Psoas muscle (tissue), 8 donors: ENCODE data around the gene DCP2. TPM values are rescaled to one million over a fixed set of nuclear protein-coding genes. Genes with fewer than 3 reads are reported as not detected.

ENCODE experiments used
- ATAC-seq, 4 donors: fragments of 200-7000 bp; cut with Tn5 transposase; one replicate each; pipeline ENCODE4 v1.9.1; 2020; ENCODE audit warnings: moderate library complexity in 3 of 4, mild to moderate bottlenecking in 2 of 4
- DNase-seq, 2 donors: peaks; one replicate each; pipeline ENCODE4 v3.0.0-alpha.2; 2020
- H3K27ac ChIP-seq: fragments of 200-600 bp; one replicate; pipeline ENCODE4 v1.8.0; 2022
- H3K27me3 ChIP-seq, 3 donors: fragments of 200-600 bp in 1 of 3; one replicate each; pipeline versions ENCODE4 v1.6.1 to v1.8.0; 2013 to 2022; ENCODE audit warnings: low read length in 2 of 3, mild to moderate bottlenecking in 2 of 3, moderate library complexity in 1 of 3; ENCODE audit not compliant: insufficient read depth in 3 of 3
- H3K36me3 ChIP-seq, 2 donors: fragments of 200-600 bp in 1 of 2; one replicate each; pipeline versions ENCODE4 v1.6.1 to v1.8.0; 2013 to 2022; ENCODE audit warnings: low read depth in 1 of 2, mild to moderate bottlenecking in 1 of 2, moderate library complexity in 1 of 2; ENCODE audit not compliant: insufficient read depth in 1 of 2
- H3K4me1 ChIP-seq: fragments of 200-600 bp; one replicate; pipeline ENCODE4 v1.8.0; 2022
- H3K4me3 ChIP-seq: fragments of 200-600 bp; one replicate; pipeline ENCODE4 v1.8.0; 2022; ENCODE audit warnings: mild to moderate bottlenecking
- H3K9me3 ChIP-seq: fragments of 200-600 bp; one replicate; pipeline ENCODE4 v1.8.0; 2022
- WGBS, 3 donors: extraction: QIAGEN DNeasy Blood & Tissue Kit; methylation state at CpG; one replicate each; pipeline versions ENCODE4 v1.1.6 to v1.1.7; 2013; 5-methylcytosine and 5-hydroxymethylcytosine counted together
- intact Hi-C, 2 donors: fragments of 100-400 bp; cut with DNase I; formaldehyde crosslinking; loops; one replicate each; pipeline versions ENCODE4 v1.11.0 to v1.14.2; 2022
- polyA plus RNA-seq, 3 donors: library from polyadenylated mRNA; stranded (reverse); fragments of 200-250 nt; gene quantifications; one replicate each; pipeline ENCODE4 v1.2.3, GENCODE V29; 2013
- total RNA-seq, 4 donors: library from RNA; stranded (reverse); fragmentation: NEBNext Ultra II Directional in 2 of 4; extraction: Animal tissue kit (Norgen Biotek cat#: 25700) in 2 of 4; gene quantifications; one replicate each; pipeline versions ENCODE4 v1.2.1 to v1.2.4, GENCODE V29; 2021 to 2023
- TF ChIP-seq, protein P1 (sequence below): fragments of 200-600 bp; IDR thresholded peaks from one replicate; pipeline ENCODE4 v1.8.0; 2022; ENCODE audit warnings: antibody characterized with exemption
- donor health status: healthy with polysubstance abuse.
- donor health status: DM: no; HTN: no; CAD: no; lungs with moderate emphysema.
- donor health status: Bipolar disorder and iron deficiency.
- donor health status: healthy.
- donor health status: DM: yes; HTN: yes; CAD: no.
- donor health status: DM: no; HTN: no; CAD: no.
- donor health status: DM: no; HTN: no; CAD: no.
- donor health status: DM: yes; HTN: yes; CAD: no.

DCP2 gene
- total and polyA plus RNA-seq, 7 donors = 4.0 to 41.7 (median 20.2) TPM

DNA sequence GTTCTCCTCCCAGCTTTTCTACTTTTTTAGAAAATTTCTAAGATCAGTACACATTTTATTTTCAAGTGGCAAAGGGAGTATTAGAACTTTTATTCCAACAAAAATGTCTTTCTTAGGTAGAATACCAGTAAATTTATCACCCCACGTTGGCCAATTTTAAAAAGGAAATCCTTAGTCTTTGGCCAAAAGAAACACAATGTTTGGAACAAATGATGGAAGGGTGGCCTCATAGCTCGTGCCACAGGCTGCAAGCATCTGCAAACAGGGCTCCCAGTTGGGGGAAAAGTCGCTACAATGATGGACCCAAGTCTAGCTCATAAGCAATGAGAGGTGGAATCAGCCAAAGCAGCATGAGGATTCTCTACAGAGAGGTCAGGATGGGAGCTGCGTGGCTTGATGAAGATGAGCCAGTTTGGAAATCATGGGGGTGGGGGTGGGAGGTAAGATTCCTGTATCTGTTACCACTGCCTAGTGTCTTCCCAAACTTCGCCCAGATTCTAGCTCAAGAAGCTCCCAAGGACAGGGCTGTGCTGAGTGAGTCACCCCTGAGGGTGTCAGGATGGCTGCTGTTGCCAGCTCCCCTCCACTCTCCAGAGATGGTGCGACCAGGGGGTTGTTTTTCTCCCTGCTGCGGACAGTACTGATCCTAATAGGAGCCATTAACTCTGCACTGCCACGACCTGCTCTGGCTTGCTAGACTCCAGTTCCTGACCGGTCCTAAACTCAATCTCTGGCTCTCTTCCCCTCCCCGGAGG lies 75.6 kb downstream of the DCP2 start:
- Histone ChIP-seq H3K4me1 (peaks cover 8% of the 10 kb centered on the region), H3K4me3 (no peak overlapping the region), H3K27me3 (no peaks in the 10 kb centered on the region), H3K9me3 (no peaks in the 10 kb centered on the region), H3K27ac (no peak overlapping the region), H3K36me3 (peaks cover 0 to 24% of the 10 kb centered on the region in 2 donors)
- ATAC-seq (no peak), DNase-seq (no peak)
- TF ChIP-seq, protein P1, sequence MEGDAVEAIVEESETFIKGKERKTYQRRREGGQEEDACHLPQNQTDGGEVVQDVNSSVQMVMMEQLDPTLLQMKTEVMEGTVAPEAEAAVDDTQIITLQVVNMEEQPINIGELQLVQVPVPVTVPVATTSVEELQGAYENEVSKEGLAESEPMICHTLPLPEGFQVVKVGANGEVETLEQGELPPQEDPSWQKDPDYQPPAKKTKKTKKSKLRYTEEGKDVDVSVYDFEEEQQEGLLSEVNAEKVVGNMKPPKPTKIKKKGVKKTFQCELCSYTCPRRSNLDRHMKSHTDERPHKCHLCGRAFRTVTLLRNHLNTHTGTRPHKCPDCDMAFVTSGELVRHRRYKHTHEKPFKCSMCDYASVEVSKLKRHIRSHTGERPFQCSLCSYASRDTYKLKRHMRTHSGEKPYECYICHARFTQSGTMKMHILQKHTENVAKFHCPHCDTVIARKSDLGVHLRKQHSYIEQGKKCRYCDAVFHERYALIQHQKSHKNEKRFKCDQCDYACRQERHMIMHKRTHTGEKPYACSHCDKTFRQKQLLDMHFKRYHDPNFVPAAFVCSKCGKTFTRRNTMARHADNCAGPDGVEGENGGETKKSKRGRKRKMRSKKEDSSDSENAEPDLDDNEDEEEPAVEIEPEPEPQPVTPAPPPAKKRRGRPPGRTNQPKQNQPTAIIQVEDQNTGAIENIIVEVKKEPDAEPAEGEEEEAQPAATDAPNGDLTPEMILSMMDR = no peak
- 78 to 85% (median 83%) methylated on average over 10 of the region's 10 CpGs for WGBS, 3 donors
- intact Hi-C loops = no loop called here

DNA sequence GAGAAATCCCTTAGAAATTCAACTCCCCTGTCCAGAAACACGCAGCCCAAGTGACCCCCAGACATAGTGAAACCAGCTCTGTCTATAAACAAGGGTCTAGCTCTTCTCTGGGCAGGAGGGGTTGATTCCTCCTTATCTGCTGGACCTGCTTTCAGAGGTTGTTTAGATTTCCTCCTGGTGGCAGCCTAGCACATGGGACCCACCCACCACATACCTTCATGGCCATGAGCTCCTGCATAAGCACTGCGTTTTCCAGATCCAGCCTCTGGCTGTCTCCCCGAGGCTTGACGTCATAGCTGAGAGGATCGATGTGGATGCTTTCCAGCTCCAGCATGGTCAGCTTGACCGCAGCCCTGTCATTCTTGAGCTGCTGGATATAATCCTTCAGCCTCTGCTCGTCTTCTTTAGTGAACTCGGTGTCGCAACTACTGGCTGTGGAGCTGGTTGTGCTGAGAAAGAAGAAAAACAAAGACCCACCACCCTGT lies 77.0 kb downstream of the DCP2 start:
- TF ChIP-seq, protein P1 = no peak
- ATAC-seq (peak in 3 of 4 donors; percentile 30 to 44 (median 35)), DNase-seq (no peak)
- intact Hi-C loops = no loop called here
- H3K36me3 ChIP-seq = peaks cover 0 to 10% of the 10 kb centered on the region in 2 donors
- no peaks in the 10 kb centered on the region for H3K27me3 ChIP-seq
- no peak overlapping the region for H3K4me3 ChIP-seq
- 74 to 87% (median 83%) methylated on average over 9 of the region's 9 CpGs for whole genome bisulfite sequencing, 3 donors
- peaks cover 8% of the 10 kb centered on the region for H3K4me1 ChIP-seq
- H3K9me3 ChIP-seq = no peaks in the 10 kb centered on the region
- no peak overlapping the region for H3K27ac ChIP-seq

DNA sequence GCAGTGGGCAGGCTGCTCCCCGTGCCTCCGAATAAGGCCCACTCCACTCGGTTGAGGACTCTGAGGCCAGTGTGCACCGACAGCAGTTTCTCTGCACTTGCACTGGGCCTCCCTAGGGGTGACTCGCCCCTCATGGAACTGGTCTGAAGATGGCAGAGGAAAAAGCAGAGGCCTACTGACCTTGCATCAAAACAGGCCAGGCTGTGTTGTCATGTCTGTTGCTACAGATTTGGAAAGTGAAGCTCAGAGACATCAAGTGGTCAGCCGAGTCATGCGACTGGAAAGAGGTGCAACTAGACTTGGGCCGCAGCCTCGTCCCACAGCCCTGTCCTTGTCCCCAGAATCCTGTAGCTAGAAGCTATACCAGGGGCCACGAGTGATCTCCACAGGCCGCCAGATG lies 78.3 kb downstream of the DCP2 start:
- H3K9me3 ChIP-seq = no peaks in the 10 kb centered on the region
- 95 to 97% (median 96%) methylated on average over 11 of the region's 11 CpGs for WGBS, 3 donors
- TF ChIP-seq, protein P1 = no peak
- H3K4me1 ChIP-seq = peaks cover 8% of the 10 kb centered on the region
- H3K36me3 ChIP-seq = peaks cover 0 to 10% of the 10 kb centered on the region in 2 donors
- no peak overlapping the region for H3K27ac ChIP-seq
- DNase-seq = no peak
- H3K27me3 ChIP-seq = no peaks in the 10 kb centered on the region
- no peak for ATAC-seq
- H3K4me3 ChIP-seq = no peak overlapping the region
- intact Hi-C loops = no loop called here

DNA sequence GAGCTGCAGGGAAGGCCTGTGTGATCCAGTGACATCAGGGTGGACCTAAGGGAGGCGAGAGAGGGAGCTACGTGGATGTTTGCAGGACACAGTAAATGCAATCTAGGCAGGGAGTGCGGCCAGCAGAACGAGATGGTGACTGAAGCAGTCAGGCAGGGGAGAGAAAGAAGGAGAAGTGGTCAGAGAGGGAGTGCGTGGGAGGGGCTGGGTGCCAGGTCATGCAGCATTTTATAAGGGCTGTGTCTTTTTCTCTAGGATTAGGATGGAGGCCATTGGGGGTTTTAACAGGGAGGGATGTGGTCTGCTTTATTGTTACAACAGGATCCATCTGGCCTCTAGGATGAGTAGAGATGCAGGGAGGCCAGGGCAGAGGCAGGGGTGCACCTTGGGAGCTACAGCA lies 80.4 kb downstream of the DCP2 start:
- intact Hi-C loops = no loop called here
- ATAC-seq = no peak
- no peak for DNase-seq
- Histone ChIP-seq H3K4me1 (peaks cover under 1% of the 10 kb centered on the region), H3K27me3 (no peaks in the 10 kb centered on the region), H3K36me3 (peaks cover 0 to 10% of the 10 kb centered on the region in 2 donors), H3K27ac (no peak overlapping the region), H3K4me3 (no peak overlapping the region), H3K9me3 (no peaks in the 10 kb centered on the region)
- TF ChIP-seq, protein P1 = no peak
- WGBS, 3 donors = 77 to 89% (median 86%) methylated on average over 5 of the region's 5 CpGs
